Measurements from ENCODE around the gene MGLL.

The MGLL gene

DNA sequence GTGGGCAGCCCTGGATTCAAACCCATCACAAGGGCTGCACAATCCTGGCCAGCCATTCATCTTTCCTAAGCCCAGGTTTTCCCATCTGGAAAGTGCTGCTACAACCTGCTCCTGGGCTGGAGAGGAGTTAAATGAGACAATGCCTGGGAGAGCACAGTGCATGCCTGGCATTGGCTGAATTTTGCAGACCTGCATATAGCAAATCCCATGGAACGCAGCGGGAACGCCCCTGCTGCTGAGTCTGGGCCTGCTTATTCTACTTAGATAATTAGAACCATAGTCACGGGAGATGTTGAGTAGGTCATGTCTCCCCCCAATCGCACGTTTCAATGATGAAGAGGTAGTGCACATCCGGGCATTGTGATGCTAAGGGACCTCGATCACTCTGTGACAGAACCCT is 102.9 kb downstream of the MGLL start:
- Histone ChIP-seq H3K27me3 (ENCODE audit: insufficient read depth, poor library complexity, severe bottlenecking) (no peaks in the 10 kb centered on the region), H3K4me3 (replicated peaks; ENCODE audit: insufficient read depth, low read length) (no peak overlapping the region), H3K27ac (replicated peaks) (no peak overlapping the region)
- no peak for TF ChIP-seq POLR2AphosphoS5 (IDR thresholded peaks at IDR 0.05; ENCODE audit: low read depth)
- TF ChIP-seq SPI1 (IDR thresholded peaks at IDR 0.05; ENCODE audit: borderline replicate concordance, low read depth), result no peak
- no peak for TF ChIP-seq GABPA (IDR thresholded peaks at IDR 0.05; ENCODE audit: low read depth)
- TF ChIP-seq, protein P1, sequence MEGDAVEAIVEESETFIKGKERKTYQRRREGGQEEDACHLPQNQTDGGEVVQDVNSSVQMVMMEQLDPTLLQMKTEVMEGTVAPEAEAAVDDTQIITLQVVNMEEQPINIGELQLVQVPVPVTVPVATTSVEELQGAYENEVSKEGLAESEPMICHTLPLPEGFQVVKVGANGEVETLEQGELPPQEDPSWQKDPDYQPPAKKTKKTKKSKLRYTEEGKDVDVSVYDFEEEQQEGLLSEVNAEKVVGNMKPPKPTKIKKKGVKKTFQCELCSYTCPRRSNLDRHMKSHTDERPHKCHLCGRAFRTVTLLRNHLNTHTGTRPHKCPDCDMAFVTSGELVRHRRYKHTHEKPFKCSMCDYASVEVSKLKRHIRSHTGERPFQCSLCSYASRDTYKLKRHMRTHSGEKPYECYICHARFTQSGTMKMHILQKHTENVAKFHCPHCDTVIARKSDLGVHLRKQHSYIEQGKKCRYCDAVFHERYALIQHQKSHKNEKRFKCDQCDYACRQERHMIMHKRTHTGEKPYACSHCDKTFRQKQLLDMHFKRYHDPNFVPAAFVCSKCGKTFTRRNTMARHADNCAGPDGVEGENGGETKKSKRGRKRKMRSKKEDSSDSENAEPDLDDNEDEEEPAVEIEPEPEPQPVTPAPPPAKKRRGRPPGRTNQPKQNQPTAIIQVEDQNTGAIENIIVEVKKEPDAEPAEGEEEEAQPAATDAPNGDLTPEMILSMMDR (IDR thresholded peaks at IDR 0.05; ENCODE audit: insufficient read depth, low read length), result no peak
- TF ChIP-seq, protein P2, sequence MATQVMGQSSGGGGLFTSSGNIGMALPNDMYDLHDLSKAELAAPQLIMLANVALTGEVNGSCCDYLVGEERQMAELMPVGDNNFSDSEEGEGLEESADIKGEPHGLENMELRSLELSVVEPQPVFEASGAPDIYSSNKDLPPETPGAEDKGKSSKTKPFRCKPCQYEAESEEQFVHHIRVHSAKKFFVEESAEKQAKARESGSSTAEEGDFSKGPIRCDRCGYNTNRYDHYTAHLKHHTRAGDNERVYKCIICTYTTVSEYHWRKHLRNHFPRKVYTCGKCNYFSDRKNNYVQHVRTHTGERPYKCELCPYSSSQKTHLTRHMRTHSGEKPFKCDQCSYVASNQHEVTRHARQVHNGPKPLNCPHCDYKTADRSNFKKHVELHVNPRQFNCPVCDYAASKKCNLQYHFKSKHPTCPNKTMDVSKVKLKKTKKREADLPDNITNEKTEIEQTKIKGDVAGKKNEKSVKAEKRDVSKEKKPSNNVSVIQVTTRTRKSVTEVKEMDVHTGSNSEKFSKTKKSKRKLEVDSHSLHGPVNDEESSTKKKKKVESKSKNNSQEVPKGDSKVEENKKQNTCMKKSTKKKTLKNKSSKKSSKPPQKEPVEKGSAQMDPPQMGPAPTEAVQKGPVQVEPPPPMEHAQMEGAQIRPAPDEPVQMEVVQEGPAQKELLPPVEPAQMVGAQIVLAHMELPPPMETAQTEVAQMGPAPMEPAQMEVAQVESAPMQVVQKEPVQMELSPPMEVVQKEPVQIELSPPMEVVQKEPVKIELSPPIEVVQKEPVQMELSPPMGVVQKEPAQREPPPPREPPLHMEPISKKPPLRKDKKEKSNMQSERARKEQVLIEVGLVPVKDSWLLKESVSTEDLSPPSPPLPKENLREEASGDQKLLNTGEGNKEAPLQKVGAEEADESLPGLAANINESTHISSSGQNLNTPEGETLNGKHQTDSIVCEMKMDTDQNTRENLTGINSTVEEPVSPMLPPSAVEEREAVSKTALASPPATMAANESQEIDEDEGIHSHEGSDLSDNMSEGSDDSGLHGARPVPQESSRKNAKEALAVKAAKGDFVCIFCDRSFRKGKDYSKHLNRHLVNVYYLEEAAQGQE (IDR thresholded peaks at IDR 0.05; ENCODE audit: insufficient replicate concordance, low read depth), result no peak
- DNase-seq (ENCODE audit: low read depth in 1 of 2, low spot score in 1 of 2), result no peak

DNA sequence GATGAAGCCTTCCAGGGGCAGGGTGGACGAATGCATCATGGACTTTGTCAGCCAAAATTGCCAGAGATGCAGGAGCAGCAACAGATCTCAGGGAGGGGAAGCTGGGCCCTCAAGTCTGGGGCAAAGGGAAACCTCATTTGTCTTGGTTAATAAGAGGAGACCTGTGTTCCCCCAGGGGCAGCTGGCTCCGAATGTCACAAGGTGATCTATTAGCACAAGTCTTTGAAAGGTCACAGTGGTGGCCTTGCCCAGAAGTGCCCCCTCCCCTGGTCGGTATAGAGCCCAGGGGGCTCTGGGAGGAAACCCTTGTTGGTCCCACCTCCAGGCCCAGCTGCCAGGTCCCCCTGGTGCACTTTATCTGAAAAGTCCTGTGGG is 103.4 kb downstream of the MGLL start:
- Histone ChIP-seq H3K27ac (replicated peaks) (no peak overlapping the region), H3K4me3 (replicated peaks; ENCODE audit: insufficient read depth, low read length) (no peak overlapping the region), H3K27me3 (ENCODE audit: insufficient read depth, poor library complexity, severe bottlenecking) (no peaks in the 10 kb centered on the region)
- no peak for DNase-seq (ENCODE audit: low read depth in 1 of 2, low spot score in 1 of 2)
- TF ChIP-seq, protein P1 (IDR thresholded peaks at IDR 0.05; ENCODE audit: insufficient read depth, low read length), result no peak
- no peak for TF ChIP-seq POLR2AphosphoS5 (IDR thresholded peaks at IDR 0.05; ENCODE audit: low read depth)
- no peak for TF ChIP-seq GABPA (IDR thresholded peaks at IDR 0.05; ENCODE audit: low read depth)
- TF ChIP-seq SPI1 (IDR thresholded peaks at IDR 0.05; ENCODE audit: borderline replicate concordance, low read depth), result no peak
- TF ChIP-seq, protein P2 (IDR thresholded peaks at IDR 0.05; ENCODE audit: insufficient replicate concordance, low read depth), result no peak

DNA sequence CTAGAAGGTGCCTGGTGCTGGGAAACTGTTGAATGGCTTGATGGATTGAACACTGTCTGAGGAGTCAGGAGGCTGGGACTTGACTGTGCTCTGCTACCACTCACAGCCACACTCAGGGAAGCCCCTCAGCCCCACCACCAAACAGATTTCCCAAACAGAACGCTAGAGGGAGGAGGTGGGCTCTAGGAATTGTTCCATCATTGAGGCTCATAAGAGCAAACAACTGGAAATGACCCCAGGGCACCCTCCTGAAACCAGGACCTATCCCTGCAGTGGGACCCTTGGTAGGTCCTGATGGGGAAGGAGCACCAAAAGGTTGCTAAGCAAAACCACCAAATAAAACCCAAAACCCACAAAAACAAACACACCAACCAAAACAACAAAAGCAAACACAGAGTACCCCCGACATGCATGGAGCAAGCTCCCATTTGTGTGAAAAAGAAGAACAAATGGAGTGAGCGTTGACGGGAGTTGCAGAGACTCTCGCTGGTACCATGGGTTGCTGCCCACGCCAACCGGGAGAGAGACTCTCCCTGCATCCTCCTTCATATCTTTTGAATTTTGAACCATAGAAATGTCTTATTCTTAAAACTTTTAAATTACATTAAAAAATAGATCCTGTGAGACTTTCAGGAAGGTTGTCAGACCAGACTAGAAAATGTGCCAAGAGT is 103.9 kb downstream of the MGLL start:
- TF ChIP-seq GABPA (IDR thresholded peaks at IDR 0.05; ENCODE audit: low read depth), result no peak
- TF ChIP-seq, protein P2 (IDR thresholded peaks at IDR 0.05; ENCODE audit: insufficient replicate concordance, low read depth), result no peak
- TF ChIP-seq SPI1 (IDR thresholded peaks at IDR 0.05; ENCODE audit: borderline replicate concordance, low read depth), result no peak
- TF ChIP-seq POLR2AphosphoS5 (IDR thresholded peaks at IDR 0.05; ENCODE audit: low read depth), result no peak
- TF ChIP-seq, protein P1 (IDR thresholded peaks at IDR 0.05; ENCODE audit: insufficient read depth, low read length), result no peak
- no peak for DNase-seq (ENCODE audit: low read depth in 1 of 2, low spot score in 1 of 2)
- H3K27me3 ChIP-seq (ENCODE audit: insufficient read depth, poor library complexity, severe bottlenecking), result no peaks in the 10 kb centered on the region

More for the DNA sequence above, 103.9 kb downstream of the MGLL start:
- no peak overlapping the region for H3K4me3 ChIP-seq (replicated peaks; ENCODE audit: insufficient read depth, low read length)
- H3K27ac ChIP-seq (replicated peaks), result no peak overlapping the region

Data from HL-60 (cell line).